HEK293 (cell line): ENCODE results near the gene KLHL21.

Experiments
- CTCF ChIP-seq: fragments of 450-650 bp; formaldehyde crosslinking; IDR thresholded peaks from 2 replicates; pipeline ENCODE4 v1.5.1; 2016; ENCODE audit warnings: missing biosample characterization, missing genetic modification characterization
- KLF1 ChIP-seq: fragments of 450-650 bp; formaldehyde crosslinking; IDR thresholded peaks from 2 replicates; pipeline ENCODE4 v1.5.1; 2016; ENCODE audit warnings: missing biosample characterization, missing genetic modification characterization
- SP2 ChIP-seq: fragments of 450-650 bp; formaldehyde crosslinking; IDR thresholded peaks from 2 replicates; pipeline ENCODE4 v1.5.1; 2016; ENCODE audit warnings: missing biosample characterization, missing genetic modification characterization
- YY1 ChIP-seq: fragments of 450-650 bp; formaldehyde crosslinking; IDR thresholded peaks from 2 replicates; pipeline ENCODE4 v1.5.1; 2018; ENCODE audit warnings: missing biosample characterization, missing genetic modification characterization
- ZNF155 ChIP-seq: fragments of 450-650 bp; formaldehyde crosslinking; IDR thresholded peaks from 2 replicates; pipeline ENCODE4 v1.5.1; 2016; ENCODE audit warnings: missing biosample characterization, missing genetic modification characterization
- ZNF529 ChIP-seq: fragments of 450-650 bp; formaldehyde crosslinking; IDR thresholded peaks from 2 replicates; pipeline ENCODE4 v1.5.1; 2017; ENCODE audit warnings: missing genetic modification characterization, missing biosample characterization; ENCODE audit not compliant: insufficient replicate concordance
- TF ChIP-seq, protein P1 (sequence below): IDR thresholded peaks from 2 replicates; pipeline ENCODE4 v1.6.1; 2011; ENCODE audit warnings: mild to moderate bottlenecking, low read depth, low read length, borderline replicate concordance
- TF ChIP-seq, protein P2 (sequence below): fragments of 450-650 bp; formaldehyde crosslinking; IDR thresholded peaks from 2 replicates; pipeline ENCODE4 v1.5.1; 2016; ENCODE audit warnings: missing biosample characterization, missing genetic modification characterization

DNA sequence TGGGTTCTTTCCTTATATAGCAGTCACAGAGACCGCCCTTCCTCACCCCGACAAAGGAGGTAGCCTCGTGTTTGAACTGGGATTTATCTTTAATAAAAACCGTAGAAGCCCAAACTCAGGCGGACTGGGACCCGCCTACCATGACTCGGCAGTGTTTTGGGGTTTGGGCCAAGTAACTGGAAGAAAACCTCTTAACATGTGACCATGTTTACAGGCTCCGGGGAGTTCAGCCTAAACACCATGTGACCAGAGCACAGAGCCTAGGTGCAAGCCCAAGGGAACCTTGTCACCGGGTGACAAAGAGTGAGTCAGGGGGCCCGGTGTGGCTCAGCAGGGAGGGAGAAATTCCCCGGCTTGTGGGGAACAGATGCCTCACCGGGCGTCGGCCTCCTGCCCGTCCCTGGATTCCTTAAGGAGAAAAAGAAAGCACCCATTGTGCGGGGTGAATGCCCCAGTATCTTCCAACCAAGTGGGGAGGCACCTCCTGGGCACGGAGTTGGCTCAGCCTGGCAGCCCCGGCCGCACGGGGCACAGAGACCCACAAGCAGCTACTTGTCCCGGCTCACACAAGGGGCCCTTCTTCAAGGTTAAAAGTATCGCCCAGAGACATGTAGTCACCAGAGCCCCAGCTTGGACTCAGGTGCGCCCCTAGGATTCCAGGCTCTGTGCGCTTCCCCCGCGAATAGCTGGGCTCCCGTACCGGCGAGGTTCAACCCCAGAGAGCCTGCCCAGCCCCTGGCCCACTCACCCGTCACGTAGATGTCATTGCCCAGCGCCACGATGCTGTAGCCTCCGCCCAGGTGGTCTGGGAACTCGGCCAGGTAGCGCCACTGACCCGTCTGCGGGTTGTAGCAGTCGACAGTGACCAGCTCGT lies 1.4 kb downstream of the KLHL21 start:
- TF ChIP-seq, protein P1, sequence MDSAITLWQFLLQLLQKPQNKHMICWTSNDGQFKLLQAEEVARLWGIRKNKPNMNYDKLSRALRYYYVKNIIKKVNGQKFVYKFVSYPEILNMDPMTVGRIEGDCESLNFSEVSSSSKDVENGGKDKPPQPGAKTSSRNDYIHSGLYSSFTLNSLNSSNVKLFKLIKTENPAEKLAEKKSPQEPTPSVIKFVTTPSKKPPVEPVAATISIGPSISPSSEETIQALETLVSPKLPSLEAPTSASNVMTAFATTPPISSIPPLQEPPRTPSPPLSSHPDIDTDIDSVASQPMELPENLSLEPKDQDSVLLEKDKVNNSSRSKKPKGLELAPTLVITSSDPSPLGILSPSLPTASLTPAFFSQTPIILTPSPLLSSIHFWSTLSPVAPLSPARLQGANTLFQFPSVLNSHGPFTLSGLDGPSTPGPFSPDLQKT, result no peak
- no peak for TF ChIP-seq ZNF529
- peak; percentile 78 for TF ChIP-seq CTCF
- TF ChIP-seq ZNF155 (tag by site-specific recombination), result no peak
- TF ChIP-seq KLF1, result peak; percentile 48
- TF ChIP-seq, protein P2, sequence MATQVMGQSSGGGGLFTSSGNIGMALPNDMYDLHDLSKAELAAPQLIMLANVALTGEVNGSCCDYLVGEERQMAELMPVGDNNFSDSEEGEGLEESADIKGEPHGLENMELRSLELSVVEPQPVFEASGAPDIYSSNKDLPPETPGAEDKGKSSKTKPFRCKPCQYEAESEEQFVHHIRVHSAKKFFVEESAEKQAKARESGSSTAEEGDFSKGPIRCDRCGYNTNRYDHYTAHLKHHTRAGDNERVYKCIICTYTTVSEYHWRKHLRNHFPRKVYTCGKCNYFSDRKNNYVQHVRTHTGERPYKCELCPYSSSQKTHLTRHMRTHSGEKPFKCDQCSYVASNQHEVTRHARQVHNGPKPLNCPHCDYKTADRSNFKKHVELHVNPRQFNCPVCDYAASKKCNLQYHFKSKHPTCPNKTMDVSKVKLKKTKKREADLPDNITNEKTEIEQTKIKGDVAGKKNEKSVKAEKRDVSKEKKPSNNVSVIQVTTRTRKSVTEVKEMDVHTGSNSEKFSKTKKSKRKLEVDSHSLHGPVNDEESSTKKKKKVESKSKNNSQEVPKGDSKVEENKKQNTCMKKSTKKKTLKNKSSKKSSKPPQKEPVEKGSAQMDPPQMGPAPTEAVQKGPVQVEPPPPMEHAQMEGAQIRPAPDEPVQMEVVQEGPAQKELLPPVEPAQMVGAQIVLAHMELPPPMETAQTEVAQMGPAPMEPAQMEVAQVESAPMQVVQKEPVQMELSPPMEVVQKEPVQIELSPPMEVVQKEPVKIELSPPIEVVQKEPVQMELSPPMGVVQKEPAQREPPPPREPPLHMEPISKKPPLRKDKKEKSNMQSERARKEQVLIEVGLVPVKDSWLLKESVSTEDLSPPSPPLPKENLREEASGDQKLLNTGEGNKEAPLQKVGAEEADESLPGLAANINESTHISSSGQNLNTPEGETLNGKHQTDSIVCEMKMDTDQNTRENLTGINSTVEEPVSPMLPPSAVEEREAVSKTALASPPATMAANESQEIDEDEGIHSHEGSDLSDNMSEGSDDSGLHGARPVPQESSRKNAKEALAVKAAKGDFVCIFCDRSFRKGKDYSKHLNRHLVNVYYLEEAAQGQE (tag by site-specific recombination), result no peak
- peak; percentile 63 for TF ChIP-seq SP2 (tag by site-specific recombination)
- no peak for TF ChIP-seq YY1
